NCI-H2107 treated with DMSO at 0.1 percent for 48 hours (cell line): ENCODE data around the gene TSGA10.

Experiments used
- DNase-seq: peaks from one replicate; lab custom pipeline; 2025; ENCODE audit not compliant: unreplicated experiment; lab: John Stamatoyannopoulos, UW

TSGA10 gene

GRCh38 chr2:98948956-98949739 is 205.6 kb downstream of the TSGA10 start:
- DNase-seq = no peak

- no peak for DNase-seq
These were observed 207.2 kb downstream of the TSGA10 start for GRCh38 chr2:98947554-98947953.
